HG03280 (cell line): ENCODE data around the gene TTC6.
"Not testable (repeated sequence)": the region's sequence is repeated elsewhere in the genome, so short reads cannot be mapped to it uniquely, and the experiment has no call there.

ENCODE experiments used
- ATAC-seq: cut with Tn5 transposase; IDR thresholded peaks from one replicate; pipeline ENCODE4 v1.9.1; 2021; ENCODE audit warnings: mild to moderate bottlenecking, moderate library complexity; ENCODE audit not compliant: unreplicated experiment

TTC6 gene, protein sequence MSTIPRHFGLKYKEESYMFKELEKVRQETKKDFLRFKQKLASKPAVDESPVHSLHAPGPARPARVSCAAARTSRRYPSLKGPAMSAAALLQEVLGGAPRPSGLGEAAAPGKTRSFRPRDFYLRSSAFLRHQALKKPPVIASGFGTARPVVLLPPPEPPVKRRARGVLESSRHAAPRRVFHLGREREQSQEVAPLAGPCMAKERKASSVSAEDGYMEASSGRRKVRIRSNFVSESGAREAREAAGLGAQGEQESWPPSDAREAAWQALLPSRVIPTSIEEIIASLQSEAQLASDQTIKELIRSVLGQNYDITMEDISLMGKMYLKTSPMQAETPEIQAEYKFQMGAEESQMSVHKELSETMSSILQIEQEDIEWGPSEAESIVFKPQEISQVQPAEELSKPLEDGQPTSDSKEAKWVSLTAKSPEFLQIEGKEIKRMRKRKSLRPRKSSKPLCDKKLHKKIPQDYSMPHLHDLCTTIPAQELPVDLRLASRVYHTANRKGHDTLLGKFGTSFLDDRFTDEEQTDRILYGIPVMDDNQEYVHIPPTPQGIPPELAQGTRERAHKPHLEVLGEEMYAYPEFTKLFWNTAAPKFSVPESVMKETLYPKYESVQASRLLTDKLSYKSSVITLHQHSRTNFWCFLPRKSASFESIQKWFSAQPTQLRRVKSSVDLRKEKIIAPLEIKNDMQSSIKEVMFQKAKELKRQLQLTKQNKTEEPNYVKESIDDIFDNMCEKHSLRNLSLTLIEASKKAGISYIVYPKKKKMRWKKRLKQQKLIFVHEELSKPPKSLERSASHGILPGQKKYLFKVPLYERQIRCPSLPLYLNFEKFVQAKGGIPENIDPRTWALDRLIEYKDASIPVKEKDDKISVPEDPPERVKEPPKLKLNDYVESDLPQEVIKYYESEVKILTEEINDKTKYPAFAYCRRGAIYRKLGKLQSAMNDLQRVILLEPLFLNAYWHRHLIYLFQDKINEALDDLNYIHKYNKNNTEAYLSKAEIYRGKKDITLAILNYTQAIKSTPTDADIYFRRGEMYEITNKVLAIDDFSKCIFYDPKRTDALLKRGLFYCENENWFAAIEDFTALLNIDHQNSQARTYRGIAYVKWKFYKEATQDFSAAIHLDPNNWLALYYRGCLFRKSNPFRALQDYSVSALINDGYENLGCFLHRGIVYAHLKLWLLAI (N-terminal part only)

DNA sequence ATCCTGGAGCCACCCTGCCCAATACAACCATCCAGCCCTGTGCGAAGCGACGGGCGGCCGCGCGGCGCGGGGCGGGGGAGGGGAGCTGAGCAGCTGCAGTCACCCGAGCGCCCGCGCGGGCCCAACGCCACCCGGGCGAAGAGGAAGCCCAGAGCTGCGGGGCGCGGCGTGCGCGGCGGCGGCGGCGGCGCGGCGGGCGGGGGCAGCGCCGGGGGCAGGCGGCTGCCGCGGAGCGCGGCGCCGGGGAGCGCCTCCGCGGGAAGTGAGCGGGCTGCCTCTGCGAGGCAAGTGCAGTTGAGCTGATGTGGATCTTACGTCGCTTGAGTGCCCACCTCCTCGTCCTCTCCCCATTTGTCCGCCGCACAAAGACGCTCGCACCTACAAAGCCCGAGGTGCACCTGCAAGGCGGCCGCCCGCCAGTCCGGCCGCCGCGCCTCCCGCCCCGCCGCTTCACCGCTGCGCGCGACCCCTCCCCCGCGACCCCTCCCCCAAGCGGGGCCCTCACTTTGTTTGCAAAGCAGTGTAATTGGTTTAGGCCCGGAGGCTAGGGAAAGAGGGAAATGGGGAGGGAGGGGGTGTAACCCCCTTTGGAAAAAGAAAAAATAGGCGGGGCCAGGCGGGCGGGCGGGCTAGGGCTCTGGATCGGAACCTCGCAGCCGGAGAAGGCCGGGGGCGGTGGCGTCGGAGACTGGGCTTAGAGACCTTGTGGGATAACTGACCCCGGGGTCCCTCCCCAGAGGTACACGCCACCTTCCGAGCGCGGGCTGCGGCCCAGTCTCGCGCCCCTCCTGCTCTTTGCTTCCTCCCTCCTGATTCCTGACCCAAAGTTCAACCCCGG, at the start of gene TTC6, which contains the start of gene FOXA1:
TSS of gene TTC6 (plus strand) at position 659 of the 838 bp plus-strand sequence. CDS start 26,436 bp downstream, outside the sequence.
TSS of gene FOXA1 (minus strand) at position 279 of the 838 bp plus-strand sequence. CDS start at position 2, 277 bp downstream.
- ATAC-seq = no peak

DNA sequence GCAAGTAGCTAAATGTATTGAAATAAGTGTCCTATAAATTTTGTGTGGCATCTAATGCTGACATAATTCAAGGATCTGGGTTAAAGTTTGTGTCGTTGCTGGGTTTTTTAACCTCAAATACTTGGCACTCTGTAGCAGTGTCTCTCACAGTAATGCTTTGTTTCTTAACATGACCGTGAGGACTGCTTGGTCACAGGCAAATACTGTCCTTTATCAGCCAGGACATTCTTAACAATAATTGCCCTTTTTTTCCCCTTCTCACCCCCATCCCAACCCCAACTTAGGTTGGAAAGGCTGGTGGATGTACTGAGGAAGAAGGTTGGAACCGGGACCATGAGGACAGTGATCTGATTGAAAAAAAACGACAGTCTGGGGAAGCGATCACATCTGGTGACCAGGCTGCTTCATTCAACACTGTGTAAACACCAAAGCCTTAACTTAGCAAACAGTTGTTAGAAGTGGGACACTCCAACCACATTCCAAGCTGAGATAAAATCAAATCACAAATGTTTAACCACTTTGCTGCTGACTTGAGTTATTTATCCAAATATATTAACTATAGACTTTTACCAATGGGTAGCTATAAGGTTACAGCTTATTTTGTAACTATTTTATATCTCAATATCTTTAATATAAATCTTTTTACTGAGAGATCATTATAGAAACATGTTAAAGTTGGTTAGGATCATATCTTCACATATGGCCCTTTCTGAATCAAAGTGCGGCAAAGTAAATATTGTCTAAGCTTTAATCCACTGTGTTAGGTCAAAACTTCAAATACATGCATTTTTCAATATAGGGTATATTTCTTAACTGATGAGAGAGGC, 48.6 kb upstream of the TTC6 start:
- no peak for ATAC-seq

DNA sequence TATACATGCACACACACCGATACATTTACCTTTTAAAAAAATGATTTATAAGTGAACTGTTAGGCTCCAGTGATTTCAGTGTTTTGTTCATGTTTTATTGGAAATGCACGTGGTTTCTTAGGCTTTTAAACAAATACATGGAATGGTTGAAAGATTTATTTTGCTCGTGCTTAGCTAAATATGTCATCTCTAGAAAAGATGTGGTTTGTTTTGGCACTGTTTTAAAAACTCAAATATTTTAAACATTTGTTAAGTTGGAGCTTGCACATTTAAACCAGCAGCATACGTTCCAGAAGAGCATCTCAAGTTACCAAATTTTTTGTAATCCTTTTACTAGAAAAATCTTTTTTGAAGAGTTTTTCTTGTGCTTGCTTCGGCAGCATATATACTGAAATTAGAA, 44.9 kb upstream of the TTC6 start:
- no peak for ATAC-seq

DNA sequence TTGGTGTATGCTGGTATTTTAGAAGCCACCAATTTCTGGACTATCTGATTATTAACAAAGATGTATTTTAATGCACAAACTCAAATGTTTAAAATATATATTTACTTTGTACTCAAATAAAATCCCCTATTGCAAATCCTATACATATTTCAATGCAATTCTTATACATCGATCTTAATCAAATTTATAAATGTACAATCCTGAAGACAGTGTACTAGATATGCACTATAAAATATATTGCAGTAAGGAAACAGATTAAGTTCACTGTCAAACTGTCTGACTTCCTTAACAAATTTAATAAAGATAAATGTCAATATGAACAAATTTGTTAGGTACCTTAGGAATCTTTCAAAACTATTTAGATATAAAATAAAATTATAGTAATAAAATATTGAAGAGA, 44.3 kb upstream of the TTC6 start:
- no peak for ATAC-seq

DNA sequence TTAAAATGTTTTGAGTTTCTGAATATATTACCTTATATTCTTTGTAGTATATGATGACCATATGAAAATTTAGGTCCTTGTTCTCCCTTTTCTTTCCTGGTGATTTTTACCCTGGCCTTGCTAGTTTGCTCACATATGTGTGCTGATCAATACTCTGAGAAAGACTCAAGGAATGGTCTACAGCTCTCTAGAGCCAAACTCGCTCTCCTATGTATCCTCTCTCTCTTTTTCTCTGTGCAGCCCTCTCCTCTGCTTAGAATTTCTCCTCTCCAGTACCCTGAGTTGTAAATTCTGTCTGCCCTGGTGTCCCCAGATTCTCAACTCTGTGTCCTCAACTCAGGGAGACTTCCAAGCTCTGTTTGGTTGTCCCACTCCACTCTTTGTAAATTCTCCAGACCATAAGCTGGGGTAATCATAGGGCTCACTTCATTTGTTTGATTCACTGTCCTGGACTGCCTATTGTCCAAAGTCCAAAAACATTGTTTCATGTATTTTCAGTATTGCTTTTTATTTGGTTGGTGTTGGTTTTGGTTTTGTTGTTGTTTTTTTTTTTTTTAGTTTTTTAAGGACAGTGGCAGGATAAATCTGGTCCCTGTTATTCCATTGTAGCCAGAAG, 41.4 kb upstream of the TTC6 start:
- ATAC-seq = no peak

DNA sequence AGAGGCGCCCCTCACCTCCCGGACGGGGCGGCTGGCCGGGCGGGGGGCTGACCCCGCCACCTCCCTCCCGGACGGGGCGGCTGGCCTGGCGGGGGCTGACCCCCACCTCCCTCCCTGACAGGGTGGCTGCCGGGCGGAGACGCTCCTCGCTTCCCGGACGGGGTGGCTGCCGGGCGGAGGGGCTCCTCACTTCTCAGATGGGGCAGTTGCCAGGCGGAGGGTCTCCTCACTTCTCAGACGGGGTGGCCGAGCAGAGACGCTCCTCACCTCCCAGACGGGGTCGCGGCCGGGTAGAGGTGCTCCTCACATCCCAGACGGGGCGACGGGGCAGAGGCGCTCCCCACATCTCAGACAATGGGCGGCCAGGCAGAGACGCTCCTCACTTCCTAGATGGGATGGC, 39.8 kb upstream of the TTC6 start:
- not testable (repeated sequence) for ATAC-seq

DNA sequence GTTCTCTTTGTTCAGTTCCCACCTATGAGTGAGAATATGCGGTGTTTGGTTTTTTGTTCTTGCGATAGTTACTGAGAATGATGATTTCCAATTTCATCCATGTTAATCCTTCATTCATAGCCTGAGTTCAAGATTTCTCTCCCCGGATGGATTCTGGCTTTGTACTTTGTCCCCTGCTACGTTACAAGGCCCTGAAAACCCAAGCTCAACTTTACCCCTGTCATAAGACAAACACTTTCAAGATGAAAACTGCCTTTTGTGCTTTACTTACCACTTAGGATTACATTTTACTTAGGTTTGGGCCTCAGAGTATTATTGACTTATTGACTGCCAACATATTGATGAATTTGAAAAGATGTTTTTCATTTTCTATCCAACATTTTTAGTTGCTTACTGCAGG, 36.7 kb upstream of the TTC6 start:
- ATAC-seq = no peak

DNA sequence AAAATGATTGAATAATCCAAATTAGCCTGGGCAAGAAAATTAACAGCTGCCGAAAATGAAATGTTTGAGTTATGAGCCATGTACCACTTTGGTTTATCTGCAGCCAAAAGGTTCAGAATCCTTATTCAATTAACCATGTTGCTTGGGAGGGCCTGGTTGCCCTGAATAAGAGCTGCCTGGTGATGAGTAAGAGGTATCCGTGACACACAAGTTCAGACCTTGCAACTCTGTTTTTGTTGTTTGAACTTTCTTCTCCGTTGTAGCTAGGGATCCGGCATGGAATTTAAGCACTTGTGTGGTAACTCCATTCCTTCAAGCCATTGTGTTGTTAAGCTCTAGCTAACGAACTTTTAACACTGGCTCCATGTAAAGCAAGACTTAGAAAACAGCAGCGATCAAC, 36.0 kb upstream of the TTC6 start:
- no peak for ATAC-seq

DNA sequence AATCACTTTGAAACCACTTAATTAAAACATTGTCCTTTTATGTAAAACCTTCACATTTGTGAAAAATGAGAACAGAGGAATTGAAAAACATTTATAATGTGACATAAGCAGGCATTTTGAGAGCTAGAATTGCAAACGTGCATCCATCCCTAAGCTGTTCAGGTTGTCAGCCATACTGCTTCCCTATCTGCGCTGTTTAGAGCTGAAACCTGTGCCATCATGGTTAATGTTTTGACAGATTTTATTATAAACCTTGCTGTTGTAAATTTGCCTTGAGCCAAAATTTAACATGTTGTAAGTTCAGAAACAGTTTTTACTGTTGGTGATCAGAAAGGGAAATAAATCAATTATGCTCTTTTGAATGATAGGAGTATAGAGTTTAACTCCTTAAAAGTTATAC, 32.2 kb upstream of the TTC6 start:
- ATAC-seq = no peak

DNA sequence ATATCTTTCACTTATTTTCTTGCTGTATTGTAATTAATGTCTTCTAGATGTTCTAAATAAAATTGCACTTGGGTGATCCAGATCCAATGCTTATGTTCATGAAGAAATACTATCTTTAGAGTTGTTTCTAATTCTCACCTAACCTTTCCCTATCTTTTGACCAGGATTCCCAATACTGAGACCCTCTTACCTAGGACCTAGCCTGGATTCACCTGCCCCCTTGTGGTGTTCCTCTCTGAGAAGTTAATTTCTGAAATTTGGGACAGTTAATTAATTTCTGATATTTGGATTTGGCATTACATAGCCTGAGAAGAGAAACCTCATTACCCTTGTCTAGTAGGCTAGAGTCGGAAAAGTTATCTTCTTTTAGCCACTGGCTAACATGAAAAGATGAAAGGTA, 29.9 kb upstream of the TTC6 start:
- no peak for ATAC-seq

DNA sequence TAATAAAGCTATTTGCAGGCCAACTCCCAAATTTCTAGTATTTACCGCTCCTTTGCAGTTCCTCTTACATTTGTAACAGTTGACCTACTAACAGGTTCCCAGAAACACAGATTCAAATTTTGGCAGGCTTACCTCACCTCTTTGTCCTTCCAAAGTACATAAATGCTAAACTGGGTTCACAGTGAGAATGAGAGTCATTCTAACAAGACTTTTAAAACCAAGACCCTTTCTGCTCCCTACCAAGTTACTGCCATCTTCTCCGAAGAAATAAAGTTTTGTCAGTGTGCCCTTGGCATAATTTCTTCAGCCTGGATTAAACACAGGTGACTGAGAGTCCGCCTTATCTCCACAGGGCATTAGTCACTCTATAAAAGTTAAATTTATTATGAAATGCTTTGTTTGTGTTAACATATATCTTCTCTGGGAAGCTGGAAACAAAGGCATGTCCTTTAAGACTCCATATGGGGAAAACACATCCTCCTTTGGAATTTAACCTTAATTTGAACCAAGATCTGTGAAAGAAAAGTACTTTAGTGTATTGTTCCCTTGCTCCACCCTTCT, 28.5 kb upstream of the TTC6 start:
- no peak for ATAC-seq

DNA sequence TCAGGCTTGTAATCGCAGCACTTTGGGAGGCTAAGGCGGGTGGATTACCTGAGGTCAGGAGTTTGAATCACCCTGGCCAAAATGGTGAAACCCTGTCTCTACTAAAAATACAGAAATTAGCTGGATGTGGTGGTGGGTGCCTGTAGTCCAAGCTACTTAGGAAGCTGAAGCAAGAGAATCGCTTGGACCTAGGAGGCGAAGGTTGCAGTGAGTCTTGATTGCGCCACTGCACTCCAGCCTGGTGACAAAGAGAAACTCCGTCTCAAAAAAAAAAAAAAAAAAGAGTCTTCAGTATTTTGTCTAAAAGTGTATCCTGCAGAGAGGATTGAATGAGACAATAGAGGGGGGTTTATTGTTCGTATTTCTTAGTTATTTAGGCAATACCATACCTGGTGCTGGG, 25.7 kb upstream of the TTC6 start:
- no peak for ATAC-seq

DNA sequence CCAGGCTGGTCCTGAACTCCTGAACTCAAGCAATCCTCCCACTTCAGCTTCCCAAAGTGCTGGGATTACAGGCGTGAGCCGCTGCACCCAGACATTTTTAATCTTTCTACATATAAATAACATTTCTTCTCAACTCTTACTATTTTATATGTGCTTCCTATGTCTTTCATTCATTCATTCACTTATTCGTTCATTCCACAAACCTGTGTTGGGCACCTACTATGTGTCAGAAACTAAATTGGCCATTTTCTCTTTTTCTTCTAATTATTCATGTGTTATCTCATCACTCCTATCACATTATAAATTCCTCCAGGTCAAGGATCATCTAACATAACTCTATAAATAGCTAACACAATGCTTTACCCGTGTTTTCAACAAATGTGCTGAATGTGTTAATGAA, 24.0 kb upstream of the TTC6 start:
- no peak for ATAC-seq

DNA sequence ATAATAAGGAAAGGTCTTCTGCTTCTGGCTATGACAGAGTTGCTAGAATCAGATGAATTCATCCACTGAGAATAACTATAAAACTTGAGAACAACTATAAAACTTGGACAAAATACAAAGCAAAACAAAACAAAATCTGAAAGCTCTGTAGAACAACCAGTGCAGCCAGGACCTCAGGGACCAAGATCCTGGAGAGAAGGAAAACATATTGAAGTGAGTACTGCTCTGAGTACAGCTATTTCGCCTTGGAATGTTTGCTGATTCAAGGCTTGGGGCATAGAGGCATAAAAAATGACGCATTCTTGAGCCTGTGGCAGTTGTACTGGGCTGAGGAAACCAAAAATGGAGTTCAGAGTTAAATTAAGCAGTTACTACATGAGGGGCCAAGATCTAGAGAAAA, 22.1 kb upstream of the TTC6 start:
- ATAC-seq = no peak

DNA sequence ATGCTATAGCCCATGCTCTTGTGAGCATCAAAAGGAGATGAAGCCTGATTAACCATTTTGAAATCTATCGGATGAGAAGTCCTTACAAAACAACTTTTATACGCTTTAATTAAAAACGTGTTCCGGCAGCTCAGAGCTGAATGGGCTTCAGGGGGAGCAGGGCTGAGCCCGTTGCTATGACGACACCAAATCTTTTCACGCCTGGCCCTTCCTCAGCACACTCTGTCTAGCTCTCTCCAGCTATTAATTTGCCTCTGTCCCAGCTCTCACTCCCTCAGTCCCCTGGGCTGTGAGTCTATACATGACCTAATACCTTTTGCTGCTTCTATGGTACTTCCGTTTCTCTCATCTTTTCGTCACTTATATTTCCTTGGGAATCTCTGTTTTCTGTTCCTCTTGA, 16.2 kb upstream of the TTC6 start:
- no peak for ATAC-seq

DNA sequence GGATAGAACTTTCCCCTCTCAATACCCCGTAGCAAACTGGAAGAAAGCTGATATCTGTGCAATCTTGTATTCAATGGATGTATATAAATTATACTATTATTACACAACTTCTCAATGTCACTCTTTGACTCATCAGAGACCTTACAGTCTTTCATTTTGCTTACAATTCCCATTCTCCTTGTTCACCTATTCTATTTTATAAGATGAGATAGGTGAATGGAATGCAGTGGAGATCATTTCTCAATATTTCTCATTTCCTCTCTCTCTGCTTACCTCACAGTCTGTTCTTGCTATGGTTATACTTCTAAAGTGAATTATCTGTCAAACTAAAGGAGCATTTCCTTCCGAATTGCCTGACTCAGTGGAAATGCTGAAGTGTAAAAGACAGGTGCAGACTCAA, 15.3 kb upstream of the TTC6 start:
- no peak for ATAC-seq

DNA sequence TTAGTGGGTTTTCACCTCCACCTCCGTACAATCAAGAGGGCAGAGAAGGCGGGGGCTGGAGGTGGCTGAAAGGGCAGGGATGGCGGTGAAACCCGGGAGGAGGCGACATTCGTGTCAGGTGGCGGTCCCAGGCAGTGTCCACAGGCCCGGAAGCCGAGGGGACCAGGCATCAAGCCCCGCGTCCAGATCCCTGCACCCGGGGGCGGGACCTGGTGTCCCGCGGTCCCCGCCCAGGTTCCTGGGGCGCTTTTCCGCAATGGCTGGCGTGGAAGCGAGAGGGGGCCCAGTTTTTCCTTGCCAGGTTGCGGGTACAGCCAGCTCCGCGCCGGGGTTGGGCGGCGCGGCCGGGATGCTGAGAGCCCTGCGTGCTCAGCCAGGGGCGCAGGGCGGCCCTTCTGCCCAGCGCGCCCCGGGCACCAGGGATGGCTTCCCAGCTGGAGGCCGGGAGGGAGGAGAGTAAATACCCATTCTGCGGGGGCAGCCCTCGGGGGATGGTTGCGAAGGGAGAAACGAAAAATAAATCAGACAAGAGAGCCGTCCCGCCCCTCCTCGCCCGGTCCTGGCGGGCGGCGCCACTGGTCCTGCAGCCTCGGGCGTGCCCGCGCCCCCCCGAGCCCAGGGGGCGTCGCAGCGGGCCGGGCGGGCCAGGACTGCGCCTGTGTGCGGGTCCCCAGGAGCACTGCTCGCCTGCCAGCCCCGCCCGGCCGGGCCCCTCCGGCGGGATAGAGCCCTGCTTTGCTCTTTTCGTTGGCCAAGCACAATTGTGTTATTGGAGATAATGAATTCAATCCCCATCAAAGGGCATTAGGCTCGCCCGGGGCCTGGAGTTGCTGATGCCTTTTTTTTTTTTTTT, 11.8 kb upstream of the TTC6 start:
- no peak for ATAC-seq
